Mesendoderm (in vitro differentiated cells): Measurements from ENCODE around the gene CHMP4A.

Experiments
- DNase-seq: peaks from one replicate; pipeline ENCODE4 v3.0.0; 2013
- H2AK5ac ChIP-seq: 2 replicates; pipeline ENCODE4 v1.6.1; 2013; ENCODE audit warnings: low read length, inconsistent platforms
- H2BK120ac ChIP-seq: 2 replicates; pipeline ENCODE4 v1.6.1; 2013; ENCODE audit warnings: low read depth, mild to moderate bottlenecking, low read length, moderate library complexity, mixed read lengths
- H2BK15ac ChIP-seq: replicated peaks from 2 replicates; pipeline ENCODE4 v1.6.1; 2013; ENCODE audit warnings: low read depth, mild to moderate bottlenecking, moderate library complexity
- H2BK5ac ChIP-seq: 2 replicates; pipeline ENCODE4 v1.6.1; 2013; ENCODE audit warnings: low read length, inconsistent platforms
- H3K18ac ChIP-seq: 2 replicates; pipeline ENCODE4 v1.6.1; 2013; ENCODE audit warnings: mild to moderate bottlenecking, low read length, mixed read lengths
- H3K23ac ChIP-seq: one replicate; pipeline ENCODE4 v1.6.1; 2013; ENCODE audit warnings: low read length
- H3K27ac ChIP-seq: 2 replicates; pipeline ENCODE4 v1.5.1; 2013; ENCODE audit warnings: low read depth, mild to moderate bottlenecking, inconsistent platforms, low read length, moderate library complexity
- H3K27me3 ChIP-seq: 2 replicates; pipeline ENCODE4 v1.6.1; 2013; ENCODE audit warnings: low read length, control low read depth, mild to moderate bottlenecking, inconsistent platforms; ENCODE audit not compliant: insufficient read depth, poor library complexity
- H3K36me3 ChIP-seq: 2 replicates; pipeline ENCODE4 v1.6.1; 2013; ENCODE audit warnings: low read length, inconsistent platforms; ENCODE audit not compliant: control insufficient read depth, insufficient read depth
- H3K4ac ChIP-seq: one replicate; pipeline ENCODE4 v1.6.1; 2013; ENCODE audit warnings: low read depth, mild to moderate bottlenecking, low read length, moderate library complexity
- H3K4me1 ChIP-seq: 2 replicates; pipeline ENCODE4 v1.6.1; 2013; ENCODE audit warnings: low read depth, low read length, inconsistent platforms; ENCODE audit not compliant: control insufficient read depth
- H3K4me2 ChIP-seq: 2 replicates; pipeline ENCODE4 v1.6.1; 2013; ENCODE audit warnings: low read length
- H3K4me3 ChIP-seq: 2 replicates; pipeline ENCODE4 v1.5.1; 2013; ENCODE audit warnings: mild to moderate bottlenecking, low read length
- H3K56ac ChIP-seq: one replicate; pipeline ENCODE4 v1.6.1; 2013; ENCODE audit warnings: low read length
- H3K79me1 ChIP-seq: 2 replicates; pipeline ENCODE4 v1.6.1; 2013; ENCODE audit warnings: low read length, inconsistent platforms
- H3K79me2 ChIP-seq: 2 replicates; pipeline ENCODE4 v1.6.1; 2013; ENCODE audit warnings: mild to moderate bottlenecking, low read length; ENCODE audit not compliant: control insufficient read depth, insufficient read depth
- H3K9ac ChIP-seq: 2 replicates; pipeline ENCODE4 v1.6.1; 2013; ENCODE audit warnings: low read length, inconsistent platforms
- H4K5ac ChIP-seq: one replicate; pipeline ENCODE4 v1.6.1; 2013; ENCODE audit warnings: low read length
- H4K8ac ChIP-seq: one replicate; pipeline ENCODE4 v1.6.1; 2013; ENCODE audit warnings: low read depth, mild to moderate bottlenecking, control low read depth, low read length, moderate library complexity
- WGBS: extraction: QIAGEN DNeasy Blood & Tissue Kit; methylation state at CpG from one replicate; pipeline ENCODE4 v1.1.7; 2013; ENCODE audit warnings: low lambda C conversion rate, missing lambda C conversion rate; ENCODE audit not compliant: insufficient coverage; ENCODE audit errors: extremely low coverage; 5-methylcytosine and 5-hydroxymethylcytosine counted together

CHMP4A gene

DNA sequence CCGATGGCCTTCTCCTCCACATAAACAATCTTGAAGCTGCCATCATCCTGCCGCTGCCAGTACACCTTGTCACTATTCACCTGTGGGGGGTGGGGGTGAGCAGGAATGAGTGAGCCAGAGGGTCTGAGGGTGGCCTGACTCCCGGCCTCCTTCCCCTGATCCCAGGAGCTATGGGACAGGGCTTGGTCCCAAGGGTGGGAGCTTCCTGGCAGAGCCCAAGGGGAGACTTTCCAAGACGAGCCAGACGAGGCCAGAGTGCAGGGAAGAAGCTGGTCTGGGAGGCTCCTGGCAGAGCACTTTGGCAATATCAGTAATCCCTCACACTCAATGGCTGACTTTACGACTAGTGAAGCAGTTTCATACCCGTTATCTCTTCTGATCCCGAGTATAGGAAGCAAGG lies 42.1 kb upstream of the CHMP4A start:
- no peak overlapping the region for H3K9ac ChIP-seq
- H3K4ac ChIP-seq, result no peak overlapping the region
- H3K79me2 ChIP-seq, result no peaks in the 10 kb centered on the region
- no peak overlapping the region for H2AK5ac ChIP-seq
- no peaks in the 10 kb centered on the region for H3K4me1 ChIP-seq
- no peaks in the 10 kb centered on the region for H3K79me1 ChIP-seq
- no peaks in the 10 kb centered on the region for H3K27me3 ChIP-seq
- H3K36me3 ChIP-seq, result no peaks in the 10 kb centered on the region
- H4K5ac ChIP-seq, result no peak overlapping the region
- no peak overlapping the region for H2BK120ac ChIP-seq
- WGBS, result no CpG with 5 or more reads among the region's 8 CpGs
- H3K56ac ChIP-seq, result no peak overlapping the region
- no peak overlapping the region for H3K4me2 ChIP-seq
- H2BK5ac ChIP-seq, result no peak overlapping the region
- no peak overlapping the region for H3K23ac ChIP-seq
- H3K27ac ChIP-seq, result no peak overlapping the region
- no peak overlapping the region for H4K8ac ChIP-seq
- no peak for DNase-seq
- no peak overlapping the region for H3K18ac ChIP-seq
- H3K4me3 ChIP-seq, result no peak overlapping the region
- H2BK15ac ChIP-seq, result no peak overlapping the region

DNA sequence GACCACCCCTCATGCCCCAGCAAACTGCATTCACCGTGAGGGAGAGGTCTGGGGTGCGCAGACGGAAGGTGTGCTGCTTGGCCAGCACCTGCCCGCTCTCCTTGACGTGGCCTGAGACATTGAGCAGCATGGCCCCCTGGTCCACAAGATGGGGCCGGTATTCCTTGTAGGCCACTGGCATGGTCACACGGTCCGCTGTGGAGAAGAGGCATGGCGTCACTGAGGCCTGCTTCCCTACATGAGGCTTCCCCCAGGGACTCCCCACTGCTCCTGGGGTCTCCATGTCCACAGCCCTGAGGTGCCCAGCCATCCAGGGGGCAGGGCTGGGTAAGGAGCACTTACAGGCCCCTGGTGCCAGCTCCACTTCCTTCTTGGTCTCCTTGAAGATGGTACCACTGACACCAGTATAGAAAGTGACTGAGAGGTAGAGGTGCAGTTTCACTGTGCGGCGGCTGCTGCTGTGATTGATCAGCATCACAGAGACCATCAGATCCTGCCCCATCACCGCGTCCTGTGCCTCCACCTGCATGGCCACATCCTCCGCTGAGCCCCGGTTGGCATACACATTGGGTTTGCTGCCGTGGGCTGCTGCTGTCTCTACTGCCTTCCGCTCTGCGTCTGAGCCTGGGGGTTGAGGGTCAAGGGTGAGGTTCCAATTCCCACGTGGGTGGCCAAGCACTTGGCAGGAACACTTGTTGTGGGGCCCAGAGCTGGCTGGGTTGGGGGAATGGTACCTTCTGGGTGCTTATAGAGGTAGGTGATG lies 41.5 kb upstream of the CHMP4A start:
- H2AK5ac ChIP-seq, result no peak overlapping the region
- H3K36me3 ChIP-seq, result no peaks in the 10 kb centered on the region
- no peak for DNase-seq
- H3K4me1 ChIP-seq, result no peaks in the 10 kb centered on the region
- H3K4ac ChIP-seq, result no peak overlapping the region
- H3K79me1 ChIP-seq, result no peaks in the 10 kb centered on the region
- H3K27ac ChIP-seq, result no peak overlapping the region
- H2BK120ac ChIP-seq, result no peak overlapping the region
- H3K27me3 ChIP-seq, result no peaks in the 10 kb centered on the region
- no peak overlapping the region for H3K23ac ChIP-seq
- no CpG with 5 or more reads among the region's 19 CpGs for WGBS
- H3K4me3 ChIP-seq, result no peak overlapping the region
- H2BK5ac ChIP-seq, result no peak overlapping the region
- H2BK15ac ChIP-seq, result no peak overlapping the region
- no peaks in the 10 kb centered on the region for H3K79me2 ChIP-seq
- no peak overlapping the region for H3K56ac ChIP-seq
- no peak overlapping the region for H4K5ac ChIP-seq
- no peak overlapping the region for H4K8ac ChIP-seq
- no peak overlapping the region for H3K9ac ChIP-seq
- H3K18ac ChIP-seq, result no peak overlapping the region
- H3K4me2 ChIP-seq, result no peak overlapping the region

GRCh38 chr14:24253936-24254335 lies 40.6 kb upstream of the CHMP4A start:
- Histone ChIP-seq H4K5ac (no peak overlapping the region), H4K8ac (no peak overlapping the region), H3K4me1 (no peaks in the 10 kb centered on the region), H2BK5ac (no peak overlapping the region), H2BK15ac (no peak overlapping the region), H3K56ac (no peak overlapping the region), H3K18ac (no peak overlapping the region), H3K27ac (no peak overlapping the region), H3K4me3 (no peak overlapping the region), H3K79me1 (no peaks in the 10 kb centered on the region), H3K23ac (no peak overlapping the region), H3K79me2 (no peaks in the 10 kb centered on the region), H3K36me3 (no peaks in the 10 kb centered on the region), H3K4me2 (no peak overlapping the region), H3K9ac (no peak overlapping the region), H3K27me3 (no peaks in the 10 kb centered on the region), H3K4ac (no peak overlapping the region), H2AK5ac (no peak overlapping the region), H2BK120ac (no peak overlapping the region)
- no CpG with 5 or more reads among the region's 7 CpGs for WGBS
- DNase-seq, result no peak

DNA sequence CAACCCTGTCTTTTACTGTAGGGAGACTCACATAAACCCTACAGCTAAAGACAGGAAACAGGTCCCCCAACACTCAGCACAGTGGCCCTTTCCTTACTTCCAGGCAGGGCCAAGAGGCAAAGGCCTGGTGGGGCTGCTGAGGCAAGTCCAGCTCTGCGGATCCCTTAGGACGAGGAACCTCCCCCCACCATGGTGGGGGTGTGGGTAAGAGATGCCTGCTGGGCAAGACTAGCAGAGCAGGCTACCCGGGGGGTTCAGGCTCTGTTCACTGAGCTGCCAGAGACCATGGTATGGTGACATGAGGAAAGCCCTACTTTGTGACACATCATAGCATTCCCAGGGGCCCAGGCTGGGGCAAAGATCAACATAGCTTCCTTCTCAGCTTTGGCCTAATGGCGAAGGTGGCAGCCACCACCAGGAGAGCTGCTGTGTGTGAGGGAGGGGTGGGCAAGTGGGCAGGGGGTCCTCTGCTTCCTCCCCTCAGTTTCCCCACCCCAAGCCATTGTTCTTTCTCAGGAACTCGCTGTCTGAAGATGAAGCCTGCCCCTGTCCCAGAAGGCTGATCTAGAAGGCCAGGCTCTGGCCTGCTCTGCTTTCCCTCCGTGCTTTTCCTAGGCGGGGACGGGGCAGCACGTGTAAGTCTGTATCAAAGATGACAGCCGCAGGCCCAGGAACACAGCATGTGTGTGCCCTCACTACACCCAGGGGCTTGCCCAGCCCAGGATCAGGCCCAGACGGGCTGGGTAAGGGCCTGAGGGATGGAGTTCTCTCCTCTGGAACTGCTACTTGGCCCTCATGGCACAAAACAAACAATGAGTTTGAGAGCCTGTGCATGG lies 39.2 kb upstream of the CHMP4A start:
- Histone ChIP-seq H3K9ac (no peak overlapping the region), H4K5ac (no peak overlapping the region), H3K4me2 (no peak overlapping the region), H3K36me3 (no peaks in the 10 kb centered on the region), H3K23ac (no peak overlapping the region), H3K4ac (no peak overlapping the region), H3K56ac (no peak overlapping the region), H2BK120ac (no peak overlapping the region), H3K27ac (no peak overlapping the region), H2AK5ac (no peak overlapping the region), H3K79me2 (no peaks in the 10 kb centered on the region), H3K27me3 (no peaks in the 10 kb centered on the region), H3K4me1 (no peaks in the 10 kb centered on the region), H3K18ac (no peak overlapping the region), H4K8ac (no peak overlapping the region), H2BK15ac (no peak overlapping the region), H2BK5ac (no peak overlapping the region), H3K79me1 (no peaks in the 10 kb centered on the region), H3K4me3 (no peak overlapping the region)
- no peak for DNase-seq
- no CpG with 5 or more reads among the region's 11 CpGs for WGBS

- Histone ChIP-seq H4K5ac (no peak overlapping the region), H2BK5ac (no peak overlapping the region), H3K56ac (no peak overlapping the region), H3K79me2 (no peaks in the 10 kb centered on the region), H3K27ac (no peak overlapping the region), H3K4ac (no peak overlapping the region), H4K8ac (no peak overlapping the region), H3K23ac (no peak overlapping the region), H3K9ac (no peak overlapping the region), H2AK5ac (no peak overlapping the region), H3K4me2 (no peak overlapping the region), H3K36me3 (no peaks in the 10 kb centered on the region), H2BK15ac (no peak overlapping the region), H3K4me3 (no peak overlapping the region), H2BK120ac (no peak overlapping the region), H3K18ac (no peak overlapping the region), H3K79me1 (no peaks in the 10 kb centered on the region), H3K27me3 (no peaks in the 10 kb centered on the region), H3K4me1 (no peaks in the 10 kb centered on the region)
- no CpG with 5 or more reads among the region's 1 CpG for WGBS
- DNase-seq, result no peak
Measured at GRCh38 chr14:24251880-24252288, 38.6 kb upstream of the CHMP4A start.
